ENCODE measurements around the gene URM1. TPM values are rescaled to one million over a fixed set of nuclear protein-coding genes. Genes with fewer than 3 reads are reported as not detected.
A peak's percentile ranks its signal among the peaks of the same experiment; 100 is the strongest.

URM1 gene
- total RNA-seq, 1 donor from 2014 or later: 10.3 TPM

GRCh38 chr9:128383791-128384190 is 12.6 kb downstream of the URM1 start:
- Mint-ChIP-seq H3K27me3 (ENCODE audit: insufficient read depth, low read depth) (peaks cover 18% of the 10 kb centered on the region), H3K9me3 (no peaks in the 10 kb centered on the region), H3K4me1 (peaks cover 81% of the 10 kb centered on the region), H3K4me3 (peak overlapping the region; percentile 76), H3K36me3 (peaks cover 17% of the 10 kb centered on the region), H3K27ac (peak overlapping the region; percentile 98)
- Histone ChIP-seq H3K79me2 (ENCODE audit: low read depth) (no peaks in the 10 kb centered on the region), H3K9ac (no peak overlapping the region), H3F3A (ENCODE audit: low read depth) (peaks cover 23% of the 10 kb centered on the region), H3K4me2 (peak overlapping the region; percentile 73), H3K4me1 (peaks cover 23% of the 10 kb centered on the region), H4K20me1 (ENCODE audit: low read depth) (peaks cover 99% of the 10 kb centered on the region), H3K27me3 (peaks cover 98% of the 10 kb centered on the region), H2AFZ (replicated peaks) (no peak overlapping the region), H3K27ac (no peak overlapping the region), H3K4me3 (peak overlapping the region; percentile 20), H3K9me3 (ENCODE audit: low read depth) (no peaks in the 10 kb centered on the region), H3K36me3 (no peaks in the 10 kb centered on the region)
- no peak for DNase-seq (ENCODE audit: low spot score)
- TF ChIP-seq CTCF (IDR thresholded peaks at IDR 0.05) (no peak), EZH2phosphoT487 (IDR thresholded peaks at IDR 0.05) (no peak), EZH2 (IDR thresholded peaks at IDR 0.05) (no peak)

DNA sequence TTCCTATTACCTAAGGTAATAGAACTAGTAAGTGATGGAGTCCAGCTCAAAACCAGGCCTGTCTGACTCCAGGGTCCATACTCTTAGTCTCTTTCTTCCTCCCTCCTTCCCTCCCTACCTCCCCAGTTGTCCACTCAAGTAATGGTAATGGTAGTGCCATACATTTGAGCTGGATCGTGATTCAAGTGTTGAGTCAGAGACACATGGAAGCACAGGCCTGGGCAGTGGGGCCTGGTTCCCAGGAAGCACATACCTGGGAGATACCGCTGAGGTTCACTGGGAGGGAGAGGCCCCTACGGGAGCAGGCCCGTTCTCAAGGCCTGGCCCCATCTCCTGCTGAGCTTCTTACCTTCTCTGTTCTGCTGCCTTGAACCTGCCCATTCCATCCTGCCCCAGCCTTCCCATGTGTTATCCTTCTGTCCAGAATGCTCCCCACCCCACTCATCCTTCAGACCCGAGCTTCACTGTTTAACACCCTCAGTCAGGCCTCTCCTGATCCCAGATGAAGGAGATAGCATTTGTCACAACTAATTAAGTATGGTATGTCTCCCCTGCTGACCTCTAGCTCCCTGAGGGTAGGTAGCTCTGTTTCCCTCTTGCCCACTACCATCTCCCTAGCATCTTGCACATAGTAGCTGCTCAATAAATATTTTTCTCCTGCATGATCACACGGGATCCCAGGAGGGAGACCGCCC is 13.8 kb downstream of the URM1 start:
- Mint-ChIP-seq H3K36me3 (peaks cover 13% of the 10 kb centered on the region), H3K27ac (peak overlapping the region; percentile 98), H3K4me3 (peak overlapping the region; percentile 57), H3K27me3 (ENCODE audit: insufficient read depth, low read depth) (peaks cover 23% of the 10 kb centered on the region), H3K9me3 (no peaks in the 10 kb centered on the region), H3K4me1 (peaks cover 87% of the 10 kb centered on the region)
- no peaks in the 10 kb centered on the region for H3K36me3 ChIP-seq
- H3K27ac ChIP-seq: no peak overlapping the region
- H3K79me2 ChIP-seq (ENCODE audit: low read depth): no peaks in the 10 kb centered on the region
- no peak overlapping the region for H3K4me2 ChIP-seq
- peaks cover 100% of the 10 kb centered on the region for H4K20me1 ChIP-seq (ENCODE audit: low read depth)
- TF ChIP-seq EZH2 (IDR thresholded peaks at IDR 0.05): no peak
- no peak for TF ChIP-seq EZH2phosphoT487 (IDR thresholded peaks at IDR 0.05)
- no peak for TF ChIP-seq CTCF (IDR thresholded peaks at IDR 0.05)
- no peak overlapping the region for H2AFZ ChIP-seq (replicated peaks)
- no peak overlapping the region for H3K9ac ChIP-seq
- H3K4me3 ChIP-seq: no peak overlapping the region
- peaks cover 100% of the 10 kb centered on the region for H3K27me3 ChIP-seq
- peaks cover 23% of the 10 kb centered on the region for H3K4me1 ChIP-seq
- no peak for DNase-seq (ENCODE audit: low spot score)
- H3K9me3 ChIP-seq (ENCODE audit: low read depth): no peaks in the 10 kb centered on the region
- peaks cover 28% of the 10 kb centered on the region for H3F3A ChIP-seq (ENCODE audit: low read depth)

- H3K9me3 Mint-ChIP-seq: no peaks in the 10 kb centered on the region
- H3K9me3 ChIP-seq (ENCODE audit: low read depth): no peaks in the 10 kb centered on the region
- peaks cover 21% of the 10 kb centered on the region for H3K27me3 Mint-ChIP-seq (ENCODE audit: insufficient read depth, low read depth)
- no peak overlapping the region for H3K27ac ChIP-seq
- no peak overlapping the region for H3K9ac ChIP-seq
- H3K36me3 ChIP-seq: no peaks in the 10 kb centered on the region
- peaks cover 100% of the 10 kb centered on the region for H3K27me3 ChIP-seq
- no peak for DNase-seq (ENCODE audit: low spot score)
- peak overlapping the region; percentile 57 for H3K4me3 Mint-ChIP-seq
- H3K4me1 Mint-ChIP-seq: peaks cover 89% of the 10 kb centered on the region
- no peak overlapping the region for H2AFZ ChIP-seq (replicated peaks)
- peaks cover 28% of the 10 kb centered on the region for H3F3A ChIP-seq (ENCODE audit: low read depth)
- peak overlapping the region; percentile 98 for H3K27ac Mint-ChIP-seq
- no peak overlapping the region for H3K4me2 ChIP-seq
- no peaks in the 10 kb centered on the region for H3K79me2 ChIP-seq (ENCODE audit: low read depth)
- H3K36me3 Mint-ChIP-seq: peaks cover 9% of the 10 kb centered on the region
- TF ChIP-seq EZH2 (IDR thresholded peaks at IDR 0.05) (no peak), EZH2phosphoT487 (IDR thresholded peaks at IDR 0.05) (no peak), CTCF (IDR thresholded peaks at IDR 0.05) (no peak)
- peaks cover 100% of the 10 kb centered on the region for H4K20me1 ChIP-seq (ENCODE audit: low read depth)
- no peak overlapping the region for H3K4me3 ChIP-seq
- H3K4me1 ChIP-seq: peaks cover 23% of the 10 kb centered on the region
Observed at GRCh38 chr9:128385496-128386460, 14.6 kb downstream of the URM1 start.
